Ovary (tissue), 9 donors: Measurements from ENCODE around the gene PRDM16. TPM values are rescaled to one million over a fixed set of nuclear protein-coding genes. Genes with fewer than 3 reads are reported as not detected.

Experiments used
- DNase-seq, 5 donors: peaks; one replicate each; pipeline ENCODE4 v3.0.0-alpha.2; 2019 to 2020
- H3K27ac ChIP-seq, 2 donors: fragments of 200-600 bp; one replicate each; pipeline versions ENCODE4 v1.5.1 to v1.8.0; 2019 to 2022
- H3K27me3 ChIP-seq: fragments of 200-600 bp; one replicate; pipeline ENCODE4 v1.8.0; 2022
- H3K36me3 ChIP-seq: fragments of 200-600 bp; sonication (generic); one replicate; pipeline ENCODE4 v1.5.1; 2019
- H3K4me1 ChIP-seq: one replicate; pipeline ENCODE4 v1.8.1; 2013; ENCODE audit warnings: mild to moderate bottlenecking, moderate library complexity; ENCODE audit not compliant: insufficient read depth
- H3K4me3 ChIP-seq: fragments of 200-600 bp; sonication (generic); one replicate; pipeline ENCODE4 v1.5.1; 2017
- H3K9me3 ChIP-seq, 2 donors: fragments of 200-600 bp in 1 of 2; sonication (generic) in 1 of 2; one replicate each; pipeline versions ENCODE4 v1.5.1 to v1.8.1; 2013 to 2019; ENCODE audit warnings: mild to moderate bottlenecking in 1 of 2, moderate library complexity in 1 of 2
- EP300 ChIP-seq: sonication (generic); formaldehyde crosslinking; IDR thresholded peaks from one replicate; pipeline ENCODE4 v1.6.1; 2017; ENCODE audit warnings: antibody characterized with exemption
- POLR2A ChIP-seq: fragments of 450-650 bp; IDR thresholded peaks from one replicate; pipeline ENCODE4 v1.6.1; 2017; ENCODE audit warnings: antibody characterized with exemption, mild to moderate bottlenecking, moderate library complexity
- WGBS, 3 donors: extraction: QIAGEN DNeasy Blood & Tissue Kit in 1 of 3; methylation state at CpG; one replicate each; pipeline versions ENCODE4 v1.1.5 to v1.1.7; 2013 to 2017; 5-methylcytosine and 5-hydroxymethylcytosine counted together
- intact Hi-C, 4 donors: fragments of 100-400 bp; cut with DNase I; formaldehyde crosslinking; loops; one replicate each; pipeline versions ENCODE4 v1.11.0 to v1.15.1; 2022 to 2023
- polyA plus RNA-seq, 2 donors: library from polyadenylated mRNA; stranded (reverse); fragments of 200-250 nt in 1 of 2; fragments of 350-450 nt in 1 of 2; fragmentation: Illumina TruSeq in 1 of 2; extraction: RNeasy Lipid Tissue Mini Kit (QIAGEN cat#74804) in 1 of 2; gene quantifications; one replicate each; pipeline ENCODE4 v1.2.3, GENCODE V29; 2013 to 2014
- total RNA-seq, 7 donors: library from RNA; depleted of rRNA in 2 of 7; stranded (reverse); fragments of >200 nt in 2 of 7; fragmentation: NEBNext Ultra II Directional in 3 of 7; extraction: Animal tissue kit (Norgen Biotek cat#: 25700) in 3 of 7; gene quantifications; one replicate each; pipeline versions ENCODE4 v1.1.0 to v1.2.4, GENCODE V29; 2016 to 2023
- TF ChIP-seq, protein P1 (sequence below), 3 donors: fragments of 450-650 bp in 2 of 3; fragments of 200-600 bp in 1 of 3; IDR thresholded peaks; one replicate each; pipeline versions ENCODE4 v1.5.1 to v1.8.0; 2016 to 2022; ENCODE audit warnings: antibody characterized with exemption in 3 of 3, mild to moderate bottlenecking in 1 of 3
- donor health status: DM: no; HTN: no; CAD: no; lungs with moderate emphysema.
- donor health status: DM: no; HTN: no; CAD: no.
- donor health status: Bipolar disorder and iron deficiency.
- donor health status: DM: yes; HTN: yes; CAD: no.
- donor health status: DM: no; HTN: no; CAD: no.
- donor health status: DM: yes; HTN: yes; CAD: no.

PRDM16 gene
- total and polyA plus RNA-seq, 9 donors = 1.1 to 17.3 (median 3.9) TPM

GRCh38 chr1:3172431-3173380, 103.7 kb downstream of the PRDM16 start:
- Histone ChIP-seq H3K27ac (peak overlapping the region in 1 of 2 donors; percentile 79), H3K4me3 (no peak overlapping the region), H3K36me3 (no peaks in the 10 kb centered on the region), H3K27me3 (no peaks in the 10 kb centered on the region), H3K4me1 (peaks cover 24% of the 10 kb centered on the region), H3K9me3 (no peaks in the 10 kb centered on the region)
- WGBS, 3 donors = 82 to 85% (median 84%) methylated on average over 34 of the region's 34 CpGs
- intact Hi-C loops = loop anchor here in 1 of 4 donors (5.0 kb wide), 1 partner anchor 100 kb away; no protein-coding TSS in a partner anchor
- DNase-seq = no peak
- TF ChIP-seq, protein P1, sequence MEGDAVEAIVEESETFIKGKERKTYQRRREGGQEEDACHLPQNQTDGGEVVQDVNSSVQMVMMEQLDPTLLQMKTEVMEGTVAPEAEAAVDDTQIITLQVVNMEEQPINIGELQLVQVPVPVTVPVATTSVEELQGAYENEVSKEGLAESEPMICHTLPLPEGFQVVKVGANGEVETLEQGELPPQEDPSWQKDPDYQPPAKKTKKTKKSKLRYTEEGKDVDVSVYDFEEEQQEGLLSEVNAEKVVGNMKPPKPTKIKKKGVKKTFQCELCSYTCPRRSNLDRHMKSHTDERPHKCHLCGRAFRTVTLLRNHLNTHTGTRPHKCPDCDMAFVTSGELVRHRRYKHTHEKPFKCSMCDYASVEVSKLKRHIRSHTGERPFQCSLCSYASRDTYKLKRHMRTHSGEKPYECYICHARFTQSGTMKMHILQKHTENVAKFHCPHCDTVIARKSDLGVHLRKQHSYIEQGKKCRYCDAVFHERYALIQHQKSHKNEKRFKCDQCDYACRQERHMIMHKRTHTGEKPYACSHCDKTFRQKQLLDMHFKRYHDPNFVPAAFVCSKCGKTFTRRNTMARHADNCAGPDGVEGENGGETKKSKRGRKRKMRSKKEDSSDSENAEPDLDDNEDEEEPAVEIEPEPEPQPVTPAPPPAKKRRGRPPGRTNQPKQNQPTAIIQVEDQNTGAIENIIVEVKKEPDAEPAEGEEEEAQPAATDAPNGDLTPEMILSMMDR (IDR thresholded peaks at IDR 0.05) = no peak
- no peak for TF ChIP-seq POLR2A
- no peak for TF ChIP-seq EP300

- no peaks in the 10 kb centered on the region for H3K9me3 ChIP-seq
- no peaks in the 10 kb centered on the region for H3K36me3 ChIP-seq
- intact Hi-C loops = loop anchor here in 1 of 4 donors (5.0 kb wide), 1 partner anchor 101 kb away; no protein-coding TSS in a partner anchor
- H3K27ac ChIP-seq = no peak overlapping the region
- 91 to 95% (median 91%) methylated on average over 28 to 30 of the region's 30 CpGs for WGBS, 3 donors
- TF ChIP-seq, protein P1 (IDR thresholded peaks at IDR 0.05) = no peak
- TF ChIP-seq POLR2A (no peak), EP300 (no peak)
- no peak overlapping the region for H3K4me3 ChIP-seq
- no peaks in the 10 kb centered on the region for H3K27me3 ChIP-seq
- no peak for DNase-seq
- peaks cover 24% of the 10 kb centered on the region for H3K4me1 ChIP-seq
These were observed 104.5 kb downstream of the PRDM16 start for GRCh38 chr1:3173381-3173980.

DNA sequence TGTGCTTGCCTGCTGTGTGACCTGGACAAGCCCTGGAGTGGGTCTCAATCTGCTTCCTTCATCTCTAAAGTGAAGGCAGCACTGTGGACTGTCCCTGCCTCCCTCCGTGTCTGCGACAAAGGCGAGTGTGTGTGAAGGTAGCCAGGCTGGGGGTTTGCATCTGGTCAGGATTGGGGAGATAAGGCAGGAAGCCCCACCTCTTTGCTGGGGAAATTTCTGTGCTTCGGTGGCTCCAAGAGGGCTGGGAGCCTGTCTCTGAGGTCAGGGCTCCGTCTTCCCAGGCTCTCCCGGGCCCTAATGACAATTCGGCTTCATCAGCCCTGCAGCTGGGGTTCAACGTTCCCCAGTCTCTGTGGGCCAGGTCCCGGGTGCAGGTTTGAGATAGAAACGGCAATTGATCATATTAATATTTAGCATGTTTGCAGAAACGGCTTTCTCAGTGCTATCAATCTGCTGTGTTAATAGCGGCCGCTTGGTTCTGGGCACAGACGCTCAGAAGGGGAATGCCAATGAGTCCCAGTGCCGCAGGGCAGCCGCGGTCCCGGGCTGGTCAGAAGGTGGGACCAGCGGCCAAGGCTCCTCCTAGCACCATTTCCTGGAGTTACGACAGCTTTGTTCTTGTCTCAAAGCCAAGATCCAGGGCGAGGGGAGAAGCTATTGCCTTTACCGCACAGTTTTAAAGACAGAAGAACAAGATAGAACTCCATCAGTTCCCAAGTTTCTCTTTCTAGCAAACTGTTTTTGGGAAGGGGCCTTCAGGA, 105.7 kb downstream of the PRDM16 start:
- no peaks in the 10 kb centered on the region for H3K27me3 ChIP-seq
- no peak overlapping the region for H3K4me3 ChIP-seq
- H3K27ac ChIP-seq = peak overlapping the region in 1 of 2 donors; percentile 62
- intact Hi-C loops = loop anchor here in 1 of 4 donors (5.0 kb wide), 1 partner anchor 102 kb away; no protein-coding TSS in a partner anchor
- DNase-seq = peak; percentile 69 to 80 (median 74)
- TF ChIP-seq, protein P1 (IDR thresholded peaks at IDR 0.05) = no peak
- no peak for TF ChIP-seq POLR2A
- no peak for TF ChIP-seq EP300
- H3K9me3 ChIP-seq = no peaks in the 10 kb centered on the region
- H3K36me3 ChIP-seq = no peaks in the 10 kb centered on the region
- 15 to 16% (median 16%) methylated on average over 22 of the region's 22 CpGs for WGBS, 3 donors
- H3K4me1 ChIP-seq = peaks cover 24% of the 10 kb centered on the region

DNA sequence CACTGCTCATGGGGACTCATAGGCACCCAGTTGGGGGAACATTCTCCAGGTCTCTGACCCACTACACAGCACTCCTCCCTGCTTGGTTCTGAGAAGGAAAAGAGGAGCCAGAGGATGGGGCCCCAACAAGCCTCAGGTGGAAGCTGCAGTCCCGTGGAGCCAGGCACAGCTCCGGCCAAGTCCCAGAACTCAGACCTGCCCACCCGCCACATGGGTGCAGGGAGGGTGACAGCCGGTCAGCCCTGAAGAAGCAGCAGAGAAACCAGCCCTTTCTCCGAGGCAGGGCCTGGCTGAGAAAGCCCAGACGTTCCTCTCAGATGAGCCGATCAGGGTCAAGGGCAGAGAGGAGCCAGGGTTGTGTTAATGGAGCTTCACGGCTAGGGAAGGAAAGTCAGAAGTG, 106.5 kb downstream of the PRDM16 start:
- no peaks in the 10 kb centered on the region for H3K27me3 ChIP-seq
- no peak for DNase-seq
- peaks cover 19% of the 10 kb centered on the region for H3K4me1 ChIP-seq
- no peak for TF ChIP-seq EP300
- peak overlapping the region in 1 of 2 donors; percentile 62 for H3K27ac ChIP-seq
- intact Hi-C loops = no loop called here
- no peaks in the 10 kb centered on the region for H3K9me3 ChIP-seq
- WGBS, 3 donors = 37 to 53% (median 49%) methylated on average over 5 to 8 of the region's 8 CpGs
- no peaks in the 10 kb centered on the region for H3K36me3 ChIP-seq
- H3K4me3 ChIP-seq = no peak overlapping the region
